GM19324 (cell line): ENCODE data around the gene CCNJL.
"Not testable (repeated sequence)": the region's sequence is repeated elsewhere in the genome, so short reads cannot be mapped to it uniquely, and the experiment has no call there.

Source experiments
- ATAC-seq: cut with Tn5 transposase; IDR thresholded peaks from one replicate; pipeline ENCODE4 v1.9.1; 2021; ENCODE audit warnings: mild to moderate bottlenecking, moderate library complexity; ENCODE audit not compliant: unreplicated experiment, low FRiP score

Gene CCNJL

GRCh38 chr5:160334716-160335115 is 22.4 kb upstream of the CCNJL start:
- not testable (repeated sequence) for ATAC-seq

- no peak for ATAC-seq
These were observed 21.4 kb upstream of the CCNJL start for GRCh38 chr5:160333721-160334120.

- no peak for ATAC-seq
These were observed 17.8 kb upstream of the CCNJL start for GRCh38 chr5:160330212-160330611.

- ATAC-seq = no peak
These were observed 15.5 kb upstream of the CCNJL start for GRCh38 chr5:160327818-160328217.

- ATAC-seq = no peak
These were observed 14.6 kb upstream of the CCNJL start for GRCh38 chr5:160326981-160327380.

DNA sequence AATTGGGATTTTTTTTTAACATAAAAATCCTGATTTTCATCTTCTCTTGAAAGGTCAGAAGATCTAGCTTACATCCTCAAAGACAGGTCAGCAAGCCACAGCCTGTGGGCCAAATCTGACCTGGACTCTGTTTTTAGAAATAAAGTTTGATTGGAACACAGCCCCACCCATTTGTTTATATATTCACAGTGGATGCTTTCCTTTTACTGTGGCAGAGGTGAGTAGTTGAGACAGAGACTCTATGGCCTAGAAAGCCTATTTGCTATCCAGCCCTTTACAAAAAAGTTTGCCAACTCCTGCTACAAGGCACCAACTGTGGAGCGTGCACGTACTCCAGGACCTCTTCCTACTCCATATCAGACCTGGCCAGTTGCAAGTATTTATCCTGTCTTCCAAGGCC is 13.4 kb upstream of the CCNJL start:
- no peak for ATAC-seq

DNA sequence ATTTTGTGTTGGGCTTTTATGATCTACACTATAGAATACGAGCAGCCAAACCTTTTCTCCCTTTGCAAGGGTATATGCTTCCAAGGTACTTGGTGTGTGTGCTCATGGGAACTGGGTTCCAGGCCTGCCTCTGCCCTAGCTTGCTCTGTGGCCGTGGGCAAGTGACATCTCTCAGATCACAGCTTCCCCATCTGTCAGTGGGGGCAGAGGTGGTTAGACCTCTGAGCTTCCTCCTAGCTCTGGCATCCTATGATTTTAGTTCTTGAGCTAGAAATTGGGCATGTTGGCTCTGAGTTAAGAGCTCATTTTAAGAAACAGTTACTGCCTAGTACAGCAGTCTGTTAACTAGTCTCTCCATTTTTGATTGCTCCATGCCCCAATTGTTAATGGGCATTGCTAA is 12.5 kb upstream of the CCNJL start:
- ATAC-seq = no peak

GRCh38 chr5:160318409-160318808 is 6.0 kb upstream of the CCNJL start:
- no peak for ATAC-seq

DNA sequence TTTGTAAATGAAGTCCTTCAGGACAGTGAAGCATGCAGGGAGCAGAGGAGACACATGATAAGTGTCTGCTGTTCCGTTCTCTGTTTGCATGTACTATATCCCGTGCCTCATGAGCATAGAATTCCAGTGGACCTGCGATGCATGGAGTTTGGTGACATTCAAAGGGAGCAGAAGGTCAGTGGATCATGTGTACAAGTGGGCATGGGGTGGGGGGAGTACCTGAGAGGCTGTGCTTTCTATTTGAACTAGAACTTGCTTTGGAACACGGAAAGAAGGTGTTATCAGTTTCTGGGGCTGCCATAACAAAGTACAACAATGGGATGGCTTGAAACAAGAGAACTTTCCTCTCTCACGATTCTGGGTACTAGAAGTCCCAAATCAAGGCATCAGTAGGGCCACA is 5.1 kb upstream of the CCNJL start:
- no peak for ATAC-seq

GRCh38 chr5:160315968-160316367 is 3.6 kb upstream of the CCNJL start:
- no peak for ATAC-seq

DNA sequence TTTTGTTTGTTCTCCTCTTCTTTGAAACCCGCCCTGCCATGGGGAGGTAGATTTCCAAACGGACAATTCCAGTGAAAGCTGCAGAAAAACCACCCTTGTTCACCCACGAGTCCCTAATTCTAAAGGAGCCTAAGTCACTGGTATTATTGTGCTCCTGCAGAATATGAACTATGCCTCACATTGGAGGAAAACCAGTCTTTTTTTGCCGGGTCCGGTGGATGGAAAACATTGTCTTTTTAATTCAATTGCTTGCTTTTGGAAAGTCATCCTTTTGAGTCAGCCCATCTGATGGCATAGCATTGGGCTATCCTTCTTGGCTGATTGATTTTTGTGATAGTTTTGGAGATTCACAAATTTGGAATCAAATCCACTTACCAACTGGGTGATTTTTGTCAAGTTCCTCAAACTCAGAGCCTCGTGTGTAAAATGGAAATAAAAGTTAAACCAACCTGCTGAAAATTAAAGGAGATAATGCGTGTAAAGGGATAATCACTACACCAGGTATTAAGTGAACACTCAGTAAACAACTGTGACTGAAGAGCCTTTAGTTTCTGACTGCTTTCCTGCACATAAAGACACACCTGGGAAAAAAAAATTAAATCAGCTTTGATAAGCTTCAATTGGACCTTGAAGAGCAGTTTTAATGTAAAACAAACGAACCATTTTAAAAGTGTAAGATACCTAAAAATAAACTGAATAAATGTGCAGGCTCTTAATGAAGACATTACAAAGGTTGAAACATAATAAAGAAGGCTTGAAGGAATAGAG is 780 bp upstream of the CCNJL start:
- no peak for ATAC-seq

DNA sequence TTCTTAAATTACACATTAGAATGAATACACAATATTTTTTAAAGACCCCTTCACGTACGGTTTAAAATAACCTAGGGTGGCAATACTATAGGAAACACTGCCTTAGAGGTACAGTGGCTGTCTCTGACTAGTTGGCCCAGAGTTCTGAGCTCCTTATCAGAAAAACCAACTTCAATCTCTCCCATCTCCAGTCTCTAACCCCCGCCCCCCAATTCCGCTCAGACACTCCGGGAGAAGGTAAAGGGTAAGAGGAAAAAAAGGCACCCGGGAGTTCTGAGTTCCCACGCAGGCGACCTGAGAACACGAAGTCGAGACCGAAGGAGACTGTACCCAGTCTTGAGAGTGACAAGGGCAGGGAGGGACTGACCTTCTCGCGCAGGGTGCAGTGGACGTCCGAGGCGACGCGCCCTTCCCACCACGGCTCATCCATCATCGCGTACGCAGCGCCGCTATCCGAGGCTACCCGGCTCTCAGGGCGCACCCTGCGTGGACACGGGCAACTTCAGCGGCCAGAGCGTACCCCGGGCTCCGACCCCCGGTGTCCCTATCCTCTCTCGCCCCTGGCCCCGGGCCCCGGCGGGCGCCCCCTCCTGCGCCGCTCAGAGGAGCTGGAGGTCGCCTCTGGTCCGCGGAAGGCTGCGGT is 752 bp downstream of the CCNJL start:
- ATAC-seq = no peak

DNA sequence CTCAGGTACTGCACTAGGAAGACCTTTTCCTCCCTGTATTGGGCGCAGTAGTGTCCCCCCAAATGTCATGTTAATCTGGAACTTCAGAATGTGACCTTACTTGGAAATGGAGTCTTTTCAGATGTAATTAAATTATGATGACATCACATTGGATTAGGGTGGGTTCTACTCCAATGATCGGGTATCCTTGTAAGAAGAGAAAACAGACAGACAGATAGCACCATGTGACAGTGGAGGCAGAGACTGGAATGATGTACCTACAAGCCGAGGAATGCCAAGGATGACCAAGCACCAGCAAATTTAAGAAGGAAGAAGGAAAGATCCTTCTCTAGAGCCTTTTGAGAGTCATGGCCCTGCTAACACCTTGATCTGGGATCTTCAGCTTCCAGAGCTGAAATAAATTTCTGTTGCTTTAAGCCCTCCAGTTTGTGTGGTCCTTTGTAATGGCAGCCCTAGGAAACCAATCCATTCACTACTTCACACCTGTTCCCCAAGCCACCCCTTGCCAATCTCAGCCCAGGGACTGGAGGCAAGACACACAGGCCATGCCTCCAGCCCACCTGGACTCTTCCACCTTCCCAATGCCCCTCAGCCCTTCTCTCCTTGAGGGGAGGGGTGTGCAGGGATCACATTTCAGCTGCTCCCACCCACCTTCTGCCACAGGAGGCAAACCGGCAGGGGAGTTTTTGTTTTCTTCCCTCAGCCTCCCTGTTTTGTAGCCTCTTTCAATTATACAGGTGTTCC is 1.6 kb downstream of the CCNJL start:
- ATAC-seq = no peak

- no peak for ATAC-seq
These were observed 2.2 kb downstream of the CCNJL start for GRCh38 chr5:160310140-160310539.

DNA sequence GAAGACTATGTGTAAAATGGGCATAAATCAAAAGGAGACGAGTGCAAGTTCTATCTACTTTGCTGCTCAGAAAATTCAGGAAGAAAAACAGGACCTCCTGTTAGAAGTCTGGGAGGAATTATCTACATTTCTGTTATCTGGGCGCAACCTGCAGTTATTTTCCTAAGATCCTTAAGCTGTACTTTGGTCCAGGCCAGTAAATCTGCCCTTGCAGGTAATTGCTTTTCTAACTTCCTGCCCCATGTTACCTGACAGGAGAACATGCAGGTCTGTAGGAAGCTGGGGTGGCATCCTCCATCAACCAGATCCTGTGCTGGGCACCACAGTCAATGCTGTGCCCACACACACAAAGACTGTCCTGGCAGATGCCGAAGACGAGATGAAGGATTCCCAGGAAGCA is 5.7 kb downstream of the CCNJL start:
- ATAC-seq = no peak

GRCh38 chr5:160305319-160305718 is 7.0 kb downstream of the CCNJL start:
- ATAC-seq = no peak

DNA sequence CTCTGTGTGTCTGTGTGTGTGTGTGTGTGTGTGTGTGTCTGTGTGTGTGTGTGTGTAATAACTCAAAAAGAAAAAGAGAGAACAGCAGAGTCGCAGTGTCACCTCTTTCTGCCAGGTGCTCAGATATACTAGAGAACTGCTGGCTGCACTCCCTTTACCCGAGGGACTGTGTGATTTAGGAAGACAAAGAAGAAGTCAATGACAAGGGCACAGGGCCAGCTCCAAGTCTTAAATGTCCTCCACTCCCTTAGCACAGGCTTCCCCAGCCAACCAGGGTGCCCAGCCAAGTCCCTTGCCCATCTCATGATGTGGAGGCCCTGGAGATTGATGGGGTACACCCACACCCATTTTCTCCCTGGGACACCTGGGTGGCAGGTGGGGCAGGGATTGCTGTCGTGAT is 8.7 kb downstream of the CCNJL start:
- ATAC-seq = no peak

DNA sequence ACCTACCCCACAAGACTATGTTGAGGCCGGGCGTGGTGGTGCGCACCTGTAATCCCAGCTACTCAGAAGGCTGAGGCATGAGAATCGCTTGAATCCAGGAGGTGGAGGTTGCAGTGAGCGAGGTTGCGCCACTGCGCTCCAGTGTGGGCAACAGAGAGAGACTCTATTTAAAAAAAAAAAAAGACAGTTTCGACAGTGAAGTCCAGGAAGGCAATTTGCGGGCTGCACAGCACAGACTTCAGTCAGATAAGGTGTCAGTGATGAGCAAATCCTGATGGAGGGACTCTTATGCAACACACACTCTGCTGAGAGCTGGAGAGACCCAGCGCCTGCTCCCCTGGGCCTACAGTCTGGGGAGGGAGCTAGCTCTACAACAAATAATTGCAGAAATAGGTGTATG is 14.2 kb downstream of the CCNJL start:
- no peak for ATAC-seq

- no peak for ATAC-seq
These were observed 14.6 kb downstream of the CCNJL start for GRCh38 chr5:160297776-160298175.

DNA sequence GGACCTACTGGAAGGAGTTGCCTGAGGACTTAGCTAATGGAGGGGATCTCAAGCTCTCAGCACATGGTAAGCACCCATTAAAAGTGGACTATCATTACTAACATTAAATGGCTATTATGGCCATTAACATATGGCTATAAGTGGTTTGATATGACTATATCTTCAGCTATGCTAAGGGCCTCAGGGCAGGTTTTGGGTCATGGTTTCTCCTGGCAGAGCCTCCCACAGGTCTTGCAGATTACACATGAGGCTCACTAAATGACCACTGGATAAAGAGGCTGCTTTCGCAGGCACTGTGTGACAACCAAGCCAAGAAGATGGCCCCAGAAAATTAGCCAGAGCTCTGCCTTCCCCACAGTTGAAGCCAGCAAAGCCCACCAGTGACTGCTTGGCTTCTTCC is 15.4 kb downstream of the CCNJL start:
- ATAC-seq = no peak

- ATAC-seq = no peak
These were observed 15.9 kb downstream of the CCNJL start for GRCh38 chr5:160296496-160296895.
